Stimulated activated CD8-positive, alpha-beta memory T cell treated with anti-CD3 and anti-CD28 coated beads, Interleukin-15, amount 100 ng/mL, for 48 hours (primary cell): ENCODE data around the gene OR4N2.
"Not testable (repeated sequence)": the region's sequence is repeated elsewhere in the genome, so short reads cannot be mapped to it uniquely, and the experiment has no call there.

Experiments used
- DNase-seq, 2 donors: peaks; one replicate each; pipeline ENCODE4 v3.0.0-alpha.2; 2020; ENCODE audit warnings: low read depth in 2 of 2

The OR4N2 gene

GRCh38 chr14:19834203-19834848 lies 30.8 kb downstream of the OR4N2 start:
- not testable (repeated sequence) for DNase-seq

DNA sequence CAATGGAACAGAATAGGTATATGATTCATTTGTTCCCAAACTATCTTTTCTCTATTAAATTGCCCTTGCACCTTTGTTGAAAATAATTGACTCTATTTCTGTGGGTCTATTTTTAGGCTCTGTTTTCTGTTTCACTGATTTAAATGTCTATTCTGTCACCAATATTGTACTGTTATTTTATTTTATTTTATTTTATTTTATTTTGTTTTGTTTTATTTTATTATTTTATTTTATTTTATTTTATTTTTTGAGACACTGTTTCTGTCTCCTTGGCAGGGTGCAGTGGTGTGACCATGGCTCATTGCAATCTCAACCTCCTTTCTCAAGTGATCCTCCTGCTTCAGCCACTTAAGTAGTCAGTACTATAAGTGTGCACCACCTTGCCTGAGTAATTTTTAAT lies 34.9 kb downstream of the OR4N2 start:
- DNase-seq = no peak

DNA sequence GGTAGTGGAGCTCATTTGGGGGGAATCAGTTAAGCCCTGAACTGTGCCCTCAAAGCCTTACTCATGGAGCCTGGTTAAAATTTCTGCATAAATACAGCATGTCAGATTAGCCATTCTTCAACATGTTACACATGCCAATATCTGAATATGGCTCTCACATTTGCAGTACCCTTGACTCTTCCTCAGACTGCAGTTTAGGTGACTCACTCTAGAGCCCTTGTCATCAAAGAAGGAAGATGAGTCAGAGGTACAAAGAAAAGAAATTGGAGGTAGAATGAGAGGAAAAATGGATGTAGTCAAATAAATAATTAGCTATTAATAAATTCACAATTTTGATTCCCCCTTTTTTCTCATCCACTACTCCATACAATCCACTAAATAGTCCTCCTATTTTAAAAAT lies 47.8 kb downstream of the OR4N2 start:
- no peak for DNase-seq

- not testable (repeated sequence) for DNase-seq
Observed at GRCh38 chr14:19866061-19866669, 62.6 kb downstream of the OR4N2 start.

- DNase-seq = no peak
Observed at GRCh38 chr14:19873178-19873577, 69.6 kb downstream of the OR4N2 start.

- no peak for DNase-seq
Observed at GRCh38 chr14:19874842-19875241, 71.3 kb downstream of the OR4N2 start, which contains the start of gene OR4K2. OR4K2 (plus strand) TSS chr14:19875142; CDS start chr14:19876268, 1,126 bp downstream.

DNA sequence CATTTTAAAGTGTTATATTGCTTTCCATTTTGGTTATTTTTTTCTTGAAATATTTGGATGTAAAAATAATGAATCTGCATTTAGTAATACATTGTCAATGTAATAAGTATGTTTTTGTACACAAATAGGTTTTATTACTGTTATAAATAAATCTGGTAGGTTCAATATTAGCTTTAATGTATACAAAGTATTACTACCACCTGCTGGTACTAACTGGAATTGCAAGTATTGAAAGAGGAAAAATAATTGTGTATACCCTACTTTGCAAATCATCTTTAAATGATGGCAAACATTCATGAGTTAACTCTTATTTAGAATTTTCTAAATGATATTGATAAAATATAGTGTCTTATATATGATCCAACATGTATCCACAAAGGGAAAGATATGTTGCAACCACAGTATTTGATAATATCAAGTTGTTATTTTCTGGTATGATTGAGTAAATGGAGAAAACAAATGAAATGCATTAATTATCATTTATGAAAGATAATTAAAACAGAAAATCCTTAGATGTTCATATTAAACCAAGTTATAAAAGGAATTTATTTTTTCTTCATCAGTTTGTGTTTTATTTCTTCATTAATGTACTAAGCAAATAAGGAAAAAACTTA lies 74.6 kb downstream of the OR4N2 start:
- DNase-seq = no peak
